ENCODE measurements around the gene CPEB3. TPM values are rescaled to one million over a fixed set of nuclear protein-coding genes. Genes with fewer than 3 reads are reported as not detected.

CPEB3 gene
- total RNA-seq, 5 donors from 2014 or later (not counting 1 experiment from before 2014, with no cell fraction given), result 2.7 to 4.1 (median 3.1) TPM

- Mint-ChIP-seq H3K27ac (peak overlapping the region; percentile 71 to 77), H3K9me3 (no peaks in the 10 kb centered on the region), H3K4me3 (peak overlapping the region; percentile 86 to 98 (median 87)), H3K36me3 (no peaks in the 10 kb centered on the region), H3K4me1 (peaks cover 44 to 50% (median 47%) of the 10 kb centered on the region in 3 donors), H3K27me3 (no peaks in the 10 kb centered on the region)
- Histone ChIP-seq H3K27me3 (replicated peaks in 1 of 2; ENCODE audit: control insufficient read depth in 2 of 2, extremely low read depth in 1 of 2, insufficient read depth in 2 of 2, low read length in 1 of 2) (no peaks in the 10 kb centered on the region), H3K4me3 (ENCODE audit: control insufficient read depth in 1 of 2, extremely low read depth in 1 of 2, low read length in 1 of 2) (peak overlapping the region; percentile 82 to 96), H3K9me3 (no peaks in the 10 kb centered on the region), H3K27ac (ENCODE audit: low read length) (peak overlapping the region; percentile 35), H3K36me3 (ENCODE audit: control insufficient read depth in 2 of 2, extremely low read depth in 1 of 2, insufficient read depth in 1 of 2, low read length in 1 of 2) (no peaks in the 10 kb centered on the region), H3K4me1 (ENCODE audit: control insufficient read depth in 1 of 2, extremely low read depth in 1 of 2, insufficient read depth in 2 of 2, low read length in 2 of 2) (peaks cover 15 to 17% of the 10 kb centered on the region in 2 experiments)
- DNase-seq (peak in 3 of 35 experiments; percentile 6 to 27 (median 9)), ATAC-seq (replicated peaks in 1 of 4) (peak in 1 of 4 experiments; percentile 22)
- ChIA-PET POLR2A (no interaction called here), CTCF (no interaction called here)
- 43% methylated on average over 6 of the region's 9 CpGs for WGBS (ENCODE audit: insufficient coverage)
Measured at GRCh38 chr10:92241158-92241500, 49.7 kb downstream of the CPEB3 start.

- Histone ChIP-seq H3K27me3 (replicated peaks in 1 of 2; ENCODE audit: control insufficient read depth in 2 of 2, extremely low read depth in 1 of 2, insufficient read depth in 2 of 2, low read length in 1 of 2) (no peaks in the 10 kb centered on the region), H3K9me3 (no peaks in the 10 kb centered on the region), H3K4me1 (ENCODE audit: control insufficient read depth in 1 of 2, extremely low read depth in 1 of 2, insufficient read depth in 2 of 2, low read length in 2 of 2) (peaks cover 15 to 17% of the 10 kb centered on the region in 2 experiments), H3K4me3 (ENCODE audit: control insufficient read depth in 1 of 2, extremely low read depth in 1 of 2, low read length in 1 of 2) (peak overlapping the region; percentile 82 to 96), H3K36me3 (ENCODE audit: control insufficient read depth in 2 of 2, extremely low read depth in 1 of 2, insufficient read depth in 1 of 2, low read length in 1 of 2) (no peaks in the 10 kb centered on the region), H3K27ac (ENCODE audit: low read length) (peak overlapping the region; percentile 35)
- Mint-ChIP-seq H3K9me3 (no peaks in the 10 kb centered on the region), H3K36me3 (no peaks in the 10 kb centered on the region), H3K4me1 (peaks cover 44 to 50% (median 49%) of the 10 kb centered on the region in 3 donors), H3K27ac (peak overlapping the region; percentile 71 to 77), H3K27me3 (no peaks in the 10 kb centered on the region), H3K4me3 (peak overlapping the region; percentile 86 to 98 (median 87))
- ATAC-seq (replicated peaks in 1 of 4) (peak; percentile 24 to 51 (median 48)), DNase-seq (peak in 22 of 35 experiments; percentile 1 to 66 (median 14))
- ChIA-PET POLR2A (interaction anchor here in 1 of 2 donors (0.5 to 0.6 kb wide), 2 partner anchors 13 to 63 kb away, joined by 3 read pairs; no protein-coding TSS in a partner anchor), CTCF (no interaction called here)
- 0% methylated on average over 16 of the region's 28 CpGs for WGBS (ENCODE audit: insufficient coverage)
Measured at GRCh38 chr10:92240289-92241157, 50.4 kb downstream of the CPEB3 start.

GRCh38 chr10:92239600-92240288 lies 51.1 kb downstream of the CPEB3 start:
- peaks cover 3% of the 10 kb centered on the region for H3K36me3 Mint-ChIP-seq
- peak overlapping the region; percentile 82 to 96 for H3K4me3 ChIP-seq (ENCODE audit: control insufficient read depth in 1 of 2, extremely low read depth in 1 of 2, low read length in 1 of 2)
- 6% methylated on average over 68 of the region's 69 CpGs for WGBS (ENCODE audit: insufficient coverage)
- no peaks in the 10 kb centered on the region for H3K27me3 Mint-ChIP-seq
- ChIA-PET CTCF (no interaction called here), POLR2A (no interaction called here)
- H3K27ac Mint-ChIP-seq, result peak overlapping the region; percentile 71 to 77
- ATAC-seq (replicated peaks in 1 of 4) (peak; percentile 68 to 74 (median 70)), DNase-seq (peak in 32 of 35 experiments; percentile 4 to 58 (median 31))
- H3K4me1 ChIP-seq (ENCODE audit: control insufficient read depth in 1 of 2, extremely low read depth in 1 of 2, insufficient read depth in 2 of 2, low read length in 2 of 2), result peaks cover 15 to 17% of the 10 kb centered on the region in 2 experiments
- peak overlapping the region; percentile 86 to 98 (median 87) for H3K4me3 Mint-ChIP-seq
- H3K27me3 ChIP-seq (replicated peaks in 1 of 2; ENCODE audit: control insufficient read depth in 2 of 2, extremely low read depth in 1 of 2, insufficient read depth in 2 of 2, low read length in 1 of 2), result no peaks in the 10 kb centered on the region
- H3K36me3 ChIP-seq (ENCODE audit: control insufficient read depth in 2 of 2, extremely low read depth in 1 of 2, insufficient read depth in 1 of 2, low read length in 1 of 2), result no peaks in the 10 kb centered on the region
- no peaks in the 10 kb centered on the region for H3K9me3 ChIP-seq
- peaks cover 44 to 50% (median 49%) of the 10 kb centered on the region in 3 donors for H3K4me1 Mint-ChIP-seq
- H3K9me3 Mint-ChIP-seq, result no peaks in the 10 kb centered on the region
- peak overlapping the region; percentile 35 for H3K27ac ChIP-seq (ENCODE audit: low read length)

- Histone ChIP-seq H3K27me3 (replicated peaks in 1 of 2; ENCODE audit: control insufficient read depth in 2 of 2, extremely low read depth in 1 of 2, insufficient read depth in 2 of 2, low read length in 1 of 2) (no peaks in the 10 kb centered on the region), H3K4me1 (ENCODE audit: control insufficient read depth in 1 of 2, extremely low read depth in 1 of 2, insufficient read depth in 2 of 2, low read length in 2 of 2) (peaks cover 15 to 17% of the 10 kb centered on the region in 2 experiments), H3K36me3 (ENCODE audit: control insufficient read depth in 2 of 2, extremely low read depth in 1 of 2, insufficient read depth in 1 of 2, low read length in 1 of 2) (no peaks in the 10 kb centered on the region), H3K27ac (ENCODE audit: low read length) (no peak overlapping the region), H3K9me3 (no peaks in the 10 kb centered on the region), H3K4me3 (ENCODE audit: control insufficient read depth in 1 of 2, extremely low read depth in 1 of 2, low read length in 1 of 2) (peak overlapping the region in 1 of 2 donors; percentile 96)
- 80% methylated on average over 26 of the region's 27 CpGs for WGBS (ENCODE audit: insufficient coverage)
- Mint-ChIP-seq H3K36me3 (peaks cover 3% of the 10 kb centered on the region), H3K4me1 (peaks cover 44 to 50% (median 49%) of the 10 kb centered on the region in 3 donors), H3K27me3 (no peaks in the 10 kb centered on the region), H3K4me3 (peak overlapping the region; percentile 78 to 98 (median 83)), H3K27ac (peak overlapping the region in 1 of 2 donors; percentile 48), H3K9me3 (no peaks in the 10 kb centered on the region)
- CTCF ChIA-PET, result interaction anchor here in 1 of 2 donors (0.6 kb wide), 1 partner anchor 267 kb away, joined by 4 read pairs; no protein-coding TSS in a partner anchor
- peak in 1 of 4 experiments; percentile 2 for ATAC-seq (replicated peaks in 1 of 4)
- no peak for DNase-seq
- POLR2A ChIA-PET, result interaction anchor here in 1 of 2 donors (0.6 kb wide), 1 partner anchor 151 kb away, joined by 5 read pairs; no protein-coding TSS in a partner anchor
Measured at GRCh38 chr10:92239151-92239599, 51.7 kb downstream of the CPEB3 start.

- Histone ChIP-seq H3K4me3 (ENCODE audit: control insufficient read depth in 1 of 2, extremely low read depth in 1 of 2, low read length in 1 of 2) (no peak overlapping the region), H3K36me3 (ENCODE audit: control insufficient read depth in 2 of 2, extremely low read depth in 1 of 2, insufficient read depth in 1 of 2, low read length in 1 of 2) (no peaks in the 10 kb centered on the region), H3K9me3 (no peaks in the 10 kb centered on the region), H3K27ac (ENCODE audit: low read length) (no peak overlapping the region), H3K4me1 (ENCODE audit: control insufficient read depth in 1 of 2, extremely low read depth in 1 of 2, insufficient read depth in 2 of 2, low read length in 2 of 2) (peaks cover 15 to 16% of the 10 kb centered on the region in 2 experiments), H3K27me3 (replicated peaks in 1 of 2; ENCODE audit: control insufficient read depth in 2 of 2, extremely low read depth in 1 of 2, insufficient read depth in 2 of 2, low read length in 1 of 2) (no peaks in the 10 kb centered on the region)
- Mint-ChIP-seq H3K9me3 (no peaks in the 10 kb centered on the region), H3K4me3 (peak overlapping the region; percentile 78 to 98 (median 83)), H3K27me3 (no peaks in the 10 kb centered on the region), H3K36me3 (peaks cover 4% of the 10 kb centered on the region), H3K27ac (peak overlapping the region in 1 of 2 donors; percentile 48), H3K4me1 (peaks cover 42 to 49% (median 49%) of the 10 kb centered on the region in 3 donors)
- peak in 1 of 35 experiments; percentile 5 for DNase-seq
- WGBS (ENCODE audit: insufficient coverage), result 96% methylated on average over 3 of the region's 8 CpGs
- no peak for ATAC-seq (replicated peaks in 1 of 4)
- ChIA-PET CTCF (interaction anchor here in 1 of 2 donors (0.6 kb wide), 1 partner anchor 268 kb away, joined by 4 read pairs; no protein-coding TSS in a partner anchor), POLR2A (interaction anchor here (0.6 kb wide), 2 partner anchors 57 to 151 kb away, joined by 5 to 7 read pairs; no protein-coding TSS in a partner anchor)
Measured at GRCh38 chr10:92238586-92239098, 52.2 kb downstream of the CPEB3 start.
